Skeletal muscle tissue (tissue), 4 donors: ENCODE data around the gene FHOD3. TPM values are rescaled to one million over a fixed set of nuclear protein-coding genes. Genes with fewer than 3 reads are reported as not detected.

Experiments used
- H3K27ac ChIP-seq: one replicate; pipeline ENCODE4 v1.7.0; 2013; ENCODE audit warnings: mild to moderate bottlenecking, low read depth, low read length, inconsistent platforms
- H3K27me3 ChIP-seq, 3 donors: one replicate each; pipeline ENCODE4 v1.7.0; 2013; ENCODE audit warnings: low read length in 3 of 3; ENCODE audit not compliant: control insufficient read depth in 3 of 3, insufficient read depth in 3 of 3
- H3K36me3 ChIP-seq, 3 donors: one replicate each; pipeline ENCODE4 v1.7.0; 2013; ENCODE audit warnings: low read length in 3 of 3; ENCODE audit not compliant: control insufficient read depth in 3 of 3, insufficient read depth in 3 of 3
- H3K4me1 ChIP-seq, 3 donors: one replicate each; pipeline ENCODE4 v1.7.0; 2013; ENCODE audit warnings: low read length in 3 of 3, mild to moderate bottlenecking in 3 of 3; ENCODE audit not compliant: control insufficient read depth in 3 of 3, insufficient read depth in 3 of 3
- H3K4me3 ChIP-seq, 3 donors: one replicate each; pipeline ENCODE4 v1.7.0; 2013; ENCODE audit warnings: low read length in 3 of 3
- H3K9ac ChIP-seq, 3 donors: one replicate each; pipeline ENCODE4 v1.7.0; 2013; ENCODE audit warnings: low read length in 3 of 3, mild to moderate bottlenecking in 3 of 3, moderate library complexity in 2 of 3, low read depth in 1 of 3
- H3K9me3 ChIP-seq, 3 donors: one replicate each; pipeline ENCODE4 v1.7.0; 2013; ENCODE audit warnings: low read length in 3 of 3; ENCODE audit not compliant: control insufficient read depth in 3 of 3
- total RNA-seq: library from RNA; depleted of rRNA; stranded (reverse); fragments of >200 nt; gene quantifications from one replicate; pipeline ENCODE4 v1.2.3, GENCODE V29; 2014
- donor health status: Osteomylitis.

The FHOD3 gene
- total RNA-seq, 1 donor from 2014 or later = 15.7 TPM

DNA sequence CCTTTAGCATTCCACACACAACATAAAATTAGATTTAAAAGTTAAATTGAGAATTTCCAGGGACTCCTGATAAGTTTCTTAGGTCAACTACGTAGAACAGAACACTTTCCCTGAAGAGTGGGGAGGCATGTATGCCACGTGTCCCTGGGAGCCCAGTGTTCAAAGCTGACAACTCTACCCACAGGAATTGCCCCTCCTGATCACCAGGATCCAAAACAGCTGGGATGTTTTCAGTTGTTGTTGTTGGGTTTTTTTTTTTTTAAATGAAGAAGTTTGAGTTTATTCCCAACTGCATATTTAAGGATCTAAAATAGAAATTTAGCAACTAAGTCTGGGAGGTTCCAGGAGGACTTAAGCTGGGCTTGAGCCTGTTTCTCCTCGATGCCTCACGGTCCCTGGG is 430.8 kb downstream of the FHOD3 start:
- Histone ChIP-seq H3K9me3 (no peaks in the 10 kb centered on the region), H3K36me3 (peaks cover 0 to 7% (median 2%) of the 10 kb centered on the region in 3 donors), H3K4me1 (peaks cover 9 to 17% (median 14%) of the 10 kb centered on the region in 3 donors), H3K27me3 (no peaks in the 10 kb centered on the region), H3K9ac (no peak overlapping the region), H3K27ac (no peak overlapping the region), H3K4me3 (no peak overlapping the region)

DNA sequence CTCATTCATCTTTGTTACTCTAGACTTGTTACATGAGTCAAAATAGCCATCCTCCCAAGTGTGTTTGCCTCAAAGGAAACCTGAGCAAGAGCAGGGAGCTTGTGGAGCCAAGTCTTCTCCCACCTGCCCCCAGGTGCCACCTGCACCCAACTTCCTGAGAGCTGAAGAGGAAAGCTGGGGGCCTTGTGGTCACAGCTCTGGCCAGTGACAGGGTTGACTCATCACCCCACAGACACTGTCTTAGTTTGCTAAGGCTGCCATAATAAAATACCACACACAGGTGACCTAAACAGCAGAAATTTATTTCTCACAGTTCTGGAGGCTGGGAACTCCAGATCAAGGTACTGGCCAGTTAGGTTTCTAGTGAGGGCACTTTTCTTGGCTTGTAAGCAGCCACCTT is 431.7 kb downstream of the FHOD3 start:
- H3K9ac ChIP-seq = no peak overlapping the region
- H3K4me3 ChIP-seq = no peak overlapping the region
- no peak overlapping the region for H3K27ac ChIP-seq
- peaks cover 0 to 11% (median 2%) of the 10 kb centered on the region in 3 donors for H3K36me3 ChIP-seq
- H3K9me3 ChIP-seq = no peaks in the 10 kb centered on the region
- peaks cover 9 to 17% (median 14%) of the 10 kb centered on the region in 3 donors for H3K4me1 ChIP-seq
- H3K27me3 ChIP-seq = no peaks in the 10 kb centered on the region

DNA sequence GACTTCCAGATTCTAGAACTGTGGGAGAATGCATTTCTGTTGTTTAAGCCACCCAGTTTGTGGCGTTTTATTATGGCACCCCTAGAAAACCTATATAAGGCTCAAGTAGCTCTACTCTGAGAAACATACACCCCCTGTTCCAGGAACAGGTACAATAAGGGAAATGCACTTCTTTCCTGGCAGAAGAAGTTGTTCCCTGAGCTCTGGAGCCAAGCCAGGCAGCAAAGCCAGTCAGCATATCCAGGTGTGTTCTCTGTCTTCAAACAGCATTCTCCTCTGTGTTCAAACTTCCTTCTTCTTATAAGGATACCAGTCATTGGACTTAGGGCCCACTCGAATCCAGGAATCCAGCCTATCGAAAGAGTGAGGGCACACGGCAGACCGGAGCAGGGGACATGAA is 434.8 kb downstream of the FHOD3 start:
- Histone ChIP-seq H3K27me3 (no peaks in the 10 kb centered on the region), H3K9me3 (no peaks in the 10 kb centered on the region), H3K36me3 (peaks cover 0 to 18% (median 2%) of the 10 kb centered on the region in 3 donors), H3K27ac (no peak overlapping the region), H3K9ac (no peak overlapping the region), H3K4me3 (no peak overlapping the region), H3K4me1 (peaks cover 9 to 11% (median 9%) of the 10 kb centered on the region in 3 donors)

DNA sequence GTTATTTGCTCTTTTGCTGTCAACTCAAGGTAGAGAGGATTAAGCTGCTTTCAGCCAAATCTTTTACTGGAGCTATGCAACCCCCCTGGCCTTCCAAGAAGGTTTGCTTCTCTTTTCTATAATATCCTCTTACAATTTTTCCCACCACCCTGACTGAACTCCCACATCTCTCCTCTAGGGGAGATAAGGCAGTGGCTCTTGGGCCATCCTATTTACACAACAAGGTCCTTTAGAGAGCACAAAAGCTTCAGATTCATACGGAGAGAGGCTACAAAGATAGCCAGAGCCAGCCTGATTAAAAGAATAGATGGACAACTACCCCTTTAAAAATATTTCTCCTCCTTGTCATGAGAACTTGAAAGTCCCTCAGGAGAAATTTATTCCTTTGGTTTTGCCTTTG is 435.6 kb downstream of the FHOD3 start:
- Histone ChIP-seq H3K36me3 (peaks cover 0 to 22% (median 2%) of the 10 kb centered on the region in 3 donors), H3K4me1 (peaks cover 0 to 9% (median 6%) of the 10 kb centered on the region in 3 donors)

DNA sequence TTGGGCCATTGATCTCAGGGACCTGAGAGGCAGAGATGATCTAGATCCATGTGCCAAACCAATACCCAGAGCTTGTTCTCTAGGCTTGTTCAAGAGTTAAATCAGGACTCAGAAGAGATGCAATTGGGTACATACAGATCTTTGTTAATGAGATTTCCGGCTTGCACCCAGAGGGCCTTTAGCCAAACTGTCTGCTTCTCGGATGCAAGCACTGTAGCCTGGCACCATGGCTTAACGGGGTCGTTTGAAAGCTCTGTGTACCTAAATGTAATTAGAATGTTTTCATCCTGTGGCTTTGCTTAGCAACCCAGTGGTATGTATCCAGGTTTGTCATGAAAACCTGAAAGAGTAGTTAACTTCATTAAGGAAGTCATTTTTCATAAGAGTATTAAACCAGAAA is 437.1 kb downstream of the FHOD3 start:
- Histone ChIP-seq H3K4me1 (peaks cover 0 to 2% (median 0%) of the 10 kb centered on the region in 3 donors), H3K36me3 (peaks cover 0 to 22% (median 2%) of the 10 kb centered on the region in 3 donors), H3K4me3 (no peak overlapping the region), H3K9me3 (no peaks in the 10 kb centered on the region), H3K9ac (no peak overlapping the region), H3K27ac (no peak overlapping the region), H3K27me3 (no peaks in the 10 kb centered on the region)

More for the DNA sequence above, 435.6 kb downstream of the FHOD3 start:
- H3K9ac ChIP-seq = no peak overlapping the region
- H3K27me3 ChIP-seq = no peaks in the 10 kb centered on the region
- H3K4me3 ChIP-seq = no peak overlapping the region
- H3K27ac ChIP-seq = no peak overlapping the region
- H3K9me3 ChIP-seq = no peaks in the 10 kb centered on the region

DNA sequence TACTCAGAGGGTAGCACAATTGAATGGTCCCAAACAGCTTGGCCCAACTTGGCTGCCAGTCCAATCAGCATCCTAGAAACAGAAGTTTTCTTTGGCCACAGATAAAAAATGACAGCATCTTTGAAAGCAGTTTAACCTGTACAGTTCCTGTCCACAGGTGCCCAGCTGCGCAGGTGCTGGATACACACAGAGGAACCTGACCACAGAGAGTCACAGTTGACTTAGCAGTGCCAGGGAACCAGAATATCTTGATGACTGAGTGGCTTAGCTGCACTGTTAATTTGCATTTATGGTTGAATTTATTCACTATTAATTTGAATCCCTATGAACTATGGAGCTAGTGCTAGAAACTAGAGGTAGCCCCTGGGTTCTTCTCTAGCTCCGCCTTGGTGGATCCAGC is 437.6 kb downstream of the FHOD3 start:
- Histone ChIP-seq H3K27me3 (no peaks in the 10 kb centered on the region), H3K36me3 (peaks cover 0 to 22% (median 2%) of the 10 kb centered on the region in 3 donors), H3K9me3 (no peaks in the 10 kb centered on the region), H3K4me3 (no peak overlapping the region), H3K9ac (no peak overlapping the region), H3K4me1 (no peaks in the 10 kb centered on the region), H3K27ac (no peak overlapping the region)

DNA sequence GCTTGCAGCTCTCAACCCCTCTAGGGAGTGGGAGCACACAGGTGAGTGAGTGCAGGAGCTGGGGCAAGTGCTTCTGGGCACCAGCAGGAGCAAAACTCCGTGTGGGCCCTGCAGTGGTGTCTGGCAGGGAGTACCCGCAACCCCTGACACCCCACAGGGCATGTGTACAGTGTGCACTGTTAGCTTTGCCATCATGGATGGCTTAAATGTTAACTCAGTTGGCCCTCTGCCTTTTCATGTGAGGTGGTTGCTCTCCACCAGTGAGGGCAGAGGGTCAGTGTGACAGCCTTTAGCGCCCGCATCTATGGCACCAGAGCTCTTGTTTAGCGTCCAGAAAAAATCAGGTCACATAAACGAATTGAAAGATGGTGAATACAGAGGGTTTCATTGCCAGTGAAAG is 438.6 kb downstream of the FHOD3 start:
- no peaks in the 10 kb centered on the region for H3K27me3 ChIP-seq
- no peaks in the 10 kb centered on the region for H3K4me1 ChIP-seq
- no peak overlapping the region for H3K27ac ChIP-seq
- H3K9me3 ChIP-seq = no peaks in the 10 kb centered on the region
- no peak overlapping the region for H3K9ac ChIP-seq
- no peak overlapping the region for H3K4me3 ChIP-seq
- peaks cover 2 to 27% (median 6%) of the 10 kb centered on the region in 3 donors for H3K36me3 ChIP-seq

DNA sequence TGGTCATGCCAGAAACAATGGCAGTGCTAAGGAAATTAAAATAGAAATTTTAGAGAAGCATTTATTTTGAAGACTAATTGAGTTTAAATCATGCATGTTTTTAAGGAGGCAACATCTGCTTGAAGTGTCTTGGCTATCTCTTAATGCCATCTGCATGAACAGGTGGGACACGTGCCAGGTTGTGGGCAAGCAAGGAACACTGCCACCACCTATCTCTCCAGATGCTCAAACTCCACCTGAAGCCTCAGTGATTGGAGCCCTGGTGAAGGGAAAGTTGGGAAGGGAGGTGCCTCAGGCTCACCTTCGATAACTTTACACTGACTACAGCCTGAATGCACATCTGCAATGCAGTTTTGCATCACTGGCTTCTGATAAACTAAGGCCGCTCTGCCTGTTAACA is 439.8 kb downstream of the FHOD3 start:
- Histone ChIP-seq H3K4me3 (no peak overlapping the region), H3K27ac (no peak overlapping the region), H3K36me3 (peaks cover 7 to 31% (median 13%) of the 10 kb centered on the region in 3 donors), H3K9ac (no peak overlapping the region), H3K9me3 (no peaks in the 10 kb centered on the region), H3K27me3 (no peaks in the 10 kb centered on the region), H3K4me1 (no peaks in the 10 kb centered on the region)

DNA sequence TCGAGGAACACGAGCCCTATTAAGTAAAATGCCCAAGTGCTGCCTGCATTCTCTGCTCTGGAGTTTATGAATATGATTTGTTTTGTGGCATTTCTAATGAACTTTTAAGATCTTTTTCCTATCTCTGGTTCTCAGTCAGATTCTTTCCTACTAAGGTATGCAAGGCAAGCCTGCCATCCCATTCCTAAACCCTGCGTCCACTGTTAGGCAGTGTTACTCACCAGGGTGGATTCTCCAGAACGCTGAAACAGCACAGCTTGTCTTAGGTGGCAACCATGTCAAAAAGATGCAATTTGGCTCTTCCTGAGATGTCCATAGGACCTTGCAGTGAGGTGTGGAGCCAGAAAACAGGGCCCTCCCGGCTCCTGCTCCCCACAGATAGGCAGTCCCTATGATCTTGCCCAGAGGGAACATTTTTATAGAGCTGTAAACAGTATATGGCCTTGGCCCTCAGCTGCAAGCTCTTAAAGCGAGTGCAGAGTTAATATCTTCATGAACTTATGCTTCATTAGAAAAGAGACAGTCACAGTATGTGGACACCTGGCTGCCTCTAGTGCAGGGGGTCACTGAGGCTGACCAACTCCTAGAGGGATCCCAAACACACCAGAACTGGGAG is 446.9 kb downstream of the FHOD3 start:
- Histone ChIP-seq H3K27ac (no peak overlapping the region), H3K4me1 (no peaks in the 10 kb centered on the region), H3K9me3 (no peaks in the 10 kb centered on the region), H3K9ac (no peak overlapping the region), H3K27me3 (no peaks in the 10 kb centered on the region), H3K4me3 (no peak overlapping the region), H3K36me3 (peaks cover 11 to 31% (median 24%) of the 10 kb centered on the region in 3 donors)

DNA sequence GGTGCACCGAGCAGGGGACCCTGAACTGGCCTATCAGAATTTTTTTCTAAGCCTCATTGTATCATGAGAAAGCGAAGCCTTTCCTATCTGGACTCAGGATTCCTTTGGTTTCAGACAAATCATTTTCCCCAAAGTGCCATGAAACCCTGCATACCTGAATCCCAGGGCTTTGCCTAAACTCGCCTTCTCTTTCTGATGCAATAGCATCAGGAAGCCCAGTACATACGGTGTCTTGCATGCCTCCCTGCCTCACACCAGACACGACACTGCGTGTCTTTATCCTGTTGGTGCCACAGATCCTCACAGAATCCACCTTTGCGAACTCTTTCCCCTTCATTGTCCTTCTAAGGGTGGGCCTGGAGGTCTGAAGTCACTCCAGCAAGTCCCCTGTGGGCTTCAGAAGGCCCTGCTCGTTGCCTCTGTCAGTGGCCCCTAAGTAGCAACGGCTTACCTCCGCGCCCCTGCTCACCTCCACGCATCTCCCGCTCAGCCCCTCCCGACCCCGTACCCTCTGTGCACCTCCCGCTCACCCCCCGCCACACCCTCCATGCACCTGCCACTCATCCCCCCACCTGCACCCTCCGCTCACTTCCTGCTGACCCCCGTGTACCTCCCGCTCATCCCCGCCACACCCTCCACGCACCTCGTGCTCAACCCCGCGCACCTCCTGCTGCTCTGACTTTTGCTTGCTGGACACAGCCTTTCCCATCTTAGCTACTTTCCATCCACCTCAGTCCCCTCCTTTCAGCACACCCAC is 447.9 kb downstream of the FHOD3 start:
- no peak overlapping the region for H3K9ac ChIP-seq
- H3K27ac ChIP-seq = no peak overlapping the region
- H3K27me3 ChIP-seq = no peaks in the 10 kb centered on the region
- no peak overlapping the region for H3K4me3 ChIP-seq
- no peaks in the 10 kb centered on the region for H3K4me1 ChIP-seq
- H3K36me3 ChIP-seq = peaks cover 11 to 31% (median 23%) of the 10 kb centered on the region in 3 donors
- H3K9me3 ChIP-seq = no peaks in the 10 kb centered on the region
